ENCODE measurements around the gene PBX4. TPM values are rescaled to one million over a fixed set of nuclear protein-coding genes. Genes with fewer than 3 reads are reported as not detected.

Gene PBX4
- total RNA-seq, 1 experiment from 2014 or later: 8.3 TPM

- in situ Hi-C loops (cut with HindIII; ENCODE audit: low pct_unique_long_range_greater_than_20kb, low sequenced_read_pairs): no loop called here
- H3K27ac ChIP-seq (ENCODE audit: low read length): no peak overlapping the region
- ChIA-PET CTCF (no interaction called here), POLR2A (no interaction called here)
- BruUV-seq (replicated peaks): no TSS peak
- DNase-seq (ENCODE audit: low read depth, low spot score): no peak
- no peaks in the 10 kb centered on the region for H3K4me1 ChIP-seq (ENCODE audit: control insufficient read depth, insufficient read depth, low read length)
- intact Hi-C loops (cut with micrococcal nuclease; ENCODE audit: unreplicated experiment): no loop called here
- TF ChIP-seq REST (IDR thresholded peaks at IDR 0.05; ENCODE audit: insufficient read depth in 1 of 2, low read depth in 2 of 2, low read length in 1 of 2) (no peak), TCF7L2 (IDR thresholded peaks at IDR 0.05; ENCODE audit: low read depth, low read length) (no peak), CTCF (IDR thresholded peaks at IDR 0.05) (no peak), SIN3A (IDR thresholded peaks at IDR 0.05; ENCODE audit: borderline replicate concordance, insufficient read depth, low read depth, low read length) (no peak), POLR2AphosphoS5 (IDR thresholded peaks at IDR 0.05; ENCODE audit: low read depth, low read length) (no peak)
- no peak for ATAC-seq
- H3K9me3 ChIP-seq (ENCODE audit: control insufficient read depth, insufficient read depth, low read depth, low read length): no peaks in the 10 kb centered on the region
- no peak overlapping the region for H3K4me3 ChIP-seq (ENCODE audit: low read depth in 2 of 2, low read length in 2 of 2)
- no peaks in the 10 kb centered on the region for H3K27me3 ChIP-seq (ENCODE audit: control insufficient read depth, insufficient read depth, low read length)
- no peaks in the 10 kb centered on the region for H3K36me3 ChIP-seq (ENCODE audit: control insufficient read depth, insufficient read depth, low read length)
Observed at GRCh38 chr19:19541616-19542015, 76.9 kb downstream of the PBX4 start.

- ATAC-seq (peak; percentile 53), DNase-seq (ENCODE audit: low read depth, low spot score) (no peak)
- ChIA-PET CTCF (no interaction called here), POLR2A (no interaction called here)
- Histone ChIP-seq H3K27ac (ENCODE audit: low read length) (no peak overlapping the region), H3K4me3 (ENCODE audit: low read depth in 2 of 2, low read length in 2 of 2) (no peak overlapping the region), H3K27me3 (ENCODE audit: control insufficient read depth, insufficient read depth, low read length) (no peaks in the 10 kb centered on the region), H3K36me3 (ENCODE audit: control insufficient read depth, insufficient read depth, low read length) (no peaks in the 10 kb centered on the region), H3K4me1 (ENCODE audit: control insufficient read depth, insufficient read depth, low read length) (no peaks in the 10 kb centered on the region), H3K9me3 (ENCODE audit: control insufficient read depth, insufficient read depth, low read depth, low read length) (no peaks in the 10 kb centered on the region)
- TF ChIP-seq TCF7L2 (IDR thresholded peaks at IDR 0.05; ENCODE audit: low read depth, low read length) (no peak), POLR2AphosphoS5 (IDR thresholded peaks at IDR 0.05; ENCODE audit: low read depth, low read length) (no peak), SIN3A (IDR thresholded peaks at IDR 0.05; ENCODE audit: borderline replicate concordance, insufficient read depth, low read depth, low read length) (no peak), REST (IDR thresholded peaks at IDR 0.05; ENCODE audit: insufficient read depth in 1 of 2, low read depth in 2 of 2, low read length in 1 of 2) (no peak), CTCF (IDR thresholded peaks at IDR 0.05) (no peak)
- BruUV-seq (replicated peaks): no TSS peak
- intact Hi-C loops (cut with micrococcal nuclease; ENCODE audit: unreplicated experiment): no loop called here
- in situ Hi-C loops (cut with HindIII; ENCODE audit: low pct_unique_long_range_greater_than_20kb, low sequenced_read_pairs): no loop called here
Observed at GRCh38 chr19:19540715-19541515, 77.6 kb downstream of the PBX4 start.

Measured in Panc1 (cell line).